Uterus (tissue), 4 donors: ENCODE data around the gene MTRR. TPM values are rescaled to one million over a fixed set of nuclear protein-coding genes. Genes with fewer than 3 reads are reported as not detected.
A peak's percentile ranks its signal among the peaks of the same experiment; 100 is the strongest.

Experiments
- DNase-seq, 2 donors: peaks; one replicate each; pipeline ENCODE4 v3.0.0-alpha.2; 2019 to 2020
- H3K27ac ChIP-seq, 2 donors: fragments of 200-600 bp; sonication (generic); 1 replicate in 1 of 2; 2 replicates in 1 of 2; pipeline ENCODE4 v1.5.1; 2016 to 2018
- H3K27me3 ChIP-seq, 2 donors: fragments of 200-600 bp; sonication (generic); one replicate each; pipeline ENCODE4 v1.5.1; 2018 to 2019; ENCODE audit warnings: control low read depth in 1 of 2
- H3K36me3 ChIP-seq, 2 donors: fragments of 200-600 bp; sonication (generic); one replicate each; pipeline ENCODE4 v1.5.1; 2019; ENCODE audit warnings: control low read depth in 1 of 2
- H3K4me1 ChIP-seq, 2 donors: fragments of 200-600 bp; sonication (generic); one replicate each; pipeline ENCODE4 v1.5.1; 2018 to 2019; ENCODE audit warnings: control low read depth in 1 of 2
- H3K4me3 ChIP-seq, 2 donors: fragments of 200-600 bp; sonication (generic); 1 replicate in 1 of 2; 2 replicates in 1 of 2; pipeline ENCODE4 v1.5.1; 2018 to 2019; ENCODE audit warnings: mild to moderate bottlenecking in 1 of 2
- H3K9me3 ChIP-seq, 2 donors: fragments of 200-600 bp; sonication (generic); one replicate each; pipeline ENCODE4 v1.5.1; 2019; ENCODE audit warnings: control low read depth in 1 of 2
- CTCF ChIP-seq, 4 experiments: fragments of 200-600 bp in 2 of 4; fragments of 450-650 bp in 2 of 4; sonication (generic) in 2 of 4; IDR thresholded peaks; one replicate each; pipeline ENCODE4 v1.5.1; 2016 to 2019; ENCODE audit warnings: antibody characterized with exemption in 4 of 4, mild to moderate bottlenecking in 2 of 4, moderate library complexity in 1 of 4
- POLR2A ChIP-seq, 2 donors: fragments of 450-650 bp; IDR thresholded peaks; one replicate each; pipeline ENCODE4 v1.6.1; 2016; ENCODE audit warnings: antibody characterized with exemption in 2 of 2, mild to moderate bottlenecking in 1 of 2, moderate library complexity in 1 of 2
- intact Hi-C: fragments of 100-400 bp; cut with DNase I; formaldehyde crosslinking; loops from one replicate; pipeline ENCODE4 v1.15.1; 2023; ENCODE audit warnings: low total_unique reads
- total RNA-seq, 4 donors: library from RNA; depleted of rRNA in 3 of 4; stranded (reverse); fragments of >200 nt in 3 of 4; gene quantifications; one replicate each; pipeline versions ENCODE4 v1.1.0 to v1.2.4, GENCODE V29; 2014 to 2023
- donor health status: DM: yes; HTN: yes; CAD: no.

The MTRR gene
- total RNA-seq, result 10 to 100 TPM; 18.8 to 51.5 (median 33.2) TPM

GRCh38 chr5:7868773-7869473, at the start of gene MTRR, which contains the start of gene FASTKD3:
Gene MTRR (plus strand): TSS chr5:7869148. CDS start chr5:7870795, 1,647 bp downstream.
Gene FASTKD3 (minus strand): TSS chr5:7869031. CDS start chr5:7868083, 948 bp downstream.
- H3K4me1 ChIP-seq, result peaks cover 0 to 9% of the 10 kb centered on the region in 2 donors
- no peaks in the 10 kb centered on the region for H3K27me3 ChIP-seq
- H3K9me3 ChIP-seq, result no peaks in the 10 kb centered on the region
- H3K27ac ChIP-seq, result peak within 1 kb of the TSS; percentile 51 to 66
- TF ChIP-seq CTCF (IDR thresholded peaks at IDR 0.05) (peak in 1 of 4 experiments; percentile 9), POLR2A (IDR thresholded peaks at IDR 0.05) (peak; percentile 17 to 62)
- H3K36me3 ChIP-seq, result no peaks in the 10 kb centered on the region
- intact Hi-C loops, result no loop called here
- H3K4me3 ChIP-seq, result peak within 1 kb of the TSS; percentile 62 to 67
- peak; percentile 90 for DNase-seq

- no peaks in the 10 kb centered on the region for H3K9me3 ChIP-seq
- intact Hi-C loops, result no loop called here
- H3K4me3 ChIP-seq, result no peak overlapping the region
- H3K27ac ChIP-seq, result no peak overlapping the region
- H3K27me3 ChIP-seq, result no peaks in the 10 kb centered on the region
- no peaks in the 10 kb centered on the region for H3K36me3 ChIP-seq
- no peaks in the 10 kb centered on the region for H3K4me1 ChIP-seq
- TF ChIP-seq CTCF (IDR thresholded peaks at IDR 0.05) (no peak), POLR2A (IDR thresholded peaks at IDR 0.05) (no peak)
- DNase-seq, result no peak
These were observed 46.5 kb upstream of the MTRR start for GRCh38 chr5:7822449-7822848.

- Histone ChIP-seq H3K9me3 (no peaks in the 10 kb centered on the region), H3K27me3 (no peaks in the 10 kb centered on the region), H3K4me3 (no peak overlapping the region), H3K36me3 (no peaks in the 10 kb centered on the region), H3K4me1 (no peaks in the 10 kb centered on the region), H3K27ac (peak overlapping the region in 1 of 2 donors; percentile 23)
- intact Hi-C loops, result no loop called here
- TF ChIP-seq POLR2A (IDR thresholded peaks at IDR 0.05), result no peak
- no peak for DNase-seq
These were observed 45.4 kb upstream of the MTRR start for GRCh38 chr5:7823594-7823993.

GRCh38 chr5:7824995-7825394, 44.0 kb upstream of the MTRR start:
- H3K36me3 ChIP-seq, result no peaks in the 10 kb centered on the region
- no peaks in the 10 kb centered on the region for H3K9me3 ChIP-seq
- no peak overlapping the region for H3K27ac ChIP-seq
- no peaks in the 10 kb centered on the region for H3K4me1 ChIP-seq
- intact Hi-C loops, result no loop called here
- H3K27me3 ChIP-seq, result no peaks in the 10 kb centered on the region
- DNase-seq, result no peak
- no peak overlapping the region for H3K4me3 ChIP-seq
- TF ChIP-seq POLR2A (IDR thresholded peaks at IDR 0.05), result no peak
- TF ChIP-seq CTCF (IDR thresholded peaks at IDR 0.05), result no peak

DNA sequence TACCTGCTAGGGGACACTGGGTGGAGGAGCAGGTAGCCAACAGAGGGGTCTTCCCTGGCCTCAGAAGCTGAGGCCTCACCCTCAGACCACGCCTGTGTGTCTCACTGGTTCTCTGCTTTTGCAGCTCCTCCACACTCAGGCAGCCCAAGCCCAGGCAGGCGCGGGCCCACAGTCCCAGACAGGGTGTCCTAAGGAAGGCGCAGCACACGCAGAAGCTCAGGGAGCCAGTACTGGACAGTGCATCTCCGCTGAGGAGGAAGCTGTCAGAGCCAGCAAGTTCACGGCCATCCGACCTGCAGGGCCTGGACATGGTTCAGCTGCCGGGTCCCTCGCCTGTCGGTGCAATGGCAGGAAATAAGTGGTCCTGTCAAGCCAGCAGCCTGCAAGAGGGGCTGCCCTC, 43.3 kb upstream of the MTRR start:
- DNase-seq, result no peak
- no peak overlapping the region for H3K27ac ChIP-seq
- TF ChIP-seq POLR2A (IDR thresholded peaks at IDR 0.05) (no peak), CTCF (IDR thresholded peaks at IDR 0.05) (no peak)
- intact Hi-C loops, result no loop called here
- H3K9me3 ChIP-seq, result no peaks in the 10 kb centered on the region
- no peaks in the 10 kb centered on the region for H3K4me1 ChIP-seq
- no peak overlapping the region for H3K4me3 ChIP-seq
- no peaks in the 10 kb centered on the region for H3K36me3 ChIP-seq
- no peaks in the 10 kb centered on the region for H3K27me3 ChIP-seq
